CD4-positive, alpha-beta T cell (primary cell): Measurements from ENCODE around the gene R3HDM1. TPM values are rescaled to one million over a fixed set of nuclear protein-coding genes. Genes with fewer than 3 reads are reported as not detected.

Experiments
- ATAC-seq: fragments of 200-7000 bp; cut with Tn5 transposase; one replicate; pipeline ENCODE4 v1.10.0; 2022; ENCODE audit warnings: mild to moderate bottlenecking; ENCODE audit not compliant: poor library complexity
- CTCF ChIA-PET: fragments of 350-600 bp; sonication (Branson Sonifier 250); formaldehyde crosslinking; loops from one replicate; lab custom pipeline; 2021; ENCODE audit warnings: antibody characterized with exemption, inconsistent platforms; lab: Charles Lee
- POLR2A ChIA-PET: fragments of 350-600 bp; sonication (Branson Sonifier 250); formaldehyde crosslinking; loops from one replicate; lab custom pipeline; 2021; ENCODE audit warnings: antibody characterized with exemption, inconsistent platforms; lab: Charles Lee
- DNase-seq, 14 experiments: peaks; one replicate each; pipeline ENCODE4 v3.0.0-alpha.2; 2013 to 2020; ENCODE audit warnings: mixed read lengths in 2 of 14
- H3K27ac ChIP-seq, 2 donors: one replicate each; pipeline versions ENCODE4 v1.5.1 to v1.7.0; 2013; ENCODE audit warnings: low read length in 2 of 2, low read depth in 1 of 2, mild to moderate bottlenecking in 1 of 2
- H3K27me3 ChIP-seq, 2 experiments: 1 replicate in 1 of 2; 2 replicates in 1 of 2; pipeline versions ENCODE4 v1.6.1 to v1.7.0; 2013; ENCODE audit warnings: low read length in 2 of 2, control low read depth in 1 of 2, mild to moderate bottlenecking in 1 of 2, moderate library complexity in 1 of 2; ENCODE audit not compliant: insufficient read depth in 2 of 2, control insufficient read depth in 1 of 2
- H3K36me3 ChIP-seq: one replicate; pipeline ENCODE4 v1.6.1; 2013; ENCODE audit warnings: low read length, control low read depth; ENCODE audit not compliant: insufficient read depth
- H3K4me1 ChIP-seq: one replicate; pipeline ENCODE4 v1.6.1; 2013; ENCODE audit warnings: low read length, control low read depth; ENCODE audit not compliant: insufficient read depth
- H3K4me3 ChIP-seq: one replicate; pipeline ENCODE4 v1.5.1; 2013; ENCODE audit warnings: mild to moderate bottlenecking, low read length, moderate library complexity
- H3K9me3 ChIP-seq, 2 experiments: 1 replicate in 1 of 2; 2 replicates in 1 of 2; pipeline versions ENCODE4 v1.6.1 to v1.7.0; 2013; ENCODE audit warnings: low read length in 2 of 2, mild to moderate bottlenecking in 2 of 2, control low read depth in 1 of 2, moderate library complexity in 1 of 2; ENCODE audit not compliant: control insufficient read depth in 1 of 2, insufficient read depth in 1 of 2
- H3K27ac Mint-ChIP-seq: one replicate; pipeline ENCODE4 v1.8.0; 2020; ENCODE audit warnings: mixed read lengths
- H3K27me3 Mint-ChIP-seq: one replicate; pipeline ENCODE4 v1.8.0; 2021; ENCODE audit warnings: mixed read lengths
- H3K36me3 Mint-ChIP-seq: one replicate; pipeline ENCODE4 v1.8.0; 2021; ENCODE audit warnings: low read depth, mixed read lengths
- H3K4me1 Mint-ChIP-seq: one replicate; pipeline ENCODE4 v1.8.0; 2021; ENCODE audit warnings: low read depth, mixed read lengths
- H3K4me3 Mint-ChIP-seq: one replicate; pipeline ENCODE4 v1.8.0; 2020; ENCODE audit warnings: mild to moderate bottlenecking, mixed read lengths
- H3K9me3 Mint-ChIP-seq: one replicate; pipeline ENCODE4 v1.8.0; 2020; ENCODE audit warnings: mixed read lengths
- intact Hi-C, 2 experiments: fragments of 100-400 bp; cut with DNase I in 1 of 2; cut with micrococcal nuclease in 1 of 2; formaldehyde crosslinking; loops; one replicate each; pipeline versions ENCODE4 v1.15.1 to v1.9.0; 2023 to 2025; cut with DNase I, micrococcal nuclease
- total RNA-seq, 174 experiments: library from RNA in 2 of 174; stranded (reverse) in 2 of 174; gene quantifications; one replicate each; pipeline ENCODE4 v1.2.3 and lab custom pipeline; 2021 to 2026
- TF ChIP-seq, protein P1 (sequence below): fragments of 200-600 bp; IDR thresholded peaks from one replicate; pipeline ENCODE4 v1.8.0; 2022; ENCODE audit warnings: antibody characterized with exemption, mild to moderate bottlenecking

The R3HDM1 gene
- total RNA-seq, 2 experiments from 2014 or later, result 39.7 to 41.4 TPM

- Histone ChIP-seq H3K4me3 (no peak overlapping the region), H3K36me3 (no peaks in the 10 kb centered on the region), H3K27me3 (no peaks in the 10 kb centered on the region), H3K4me1 (no peaks in the 10 kb centered on the region), H3K27ac (no peak overlapping the region), H3K9me3 (no peaks in the 10 kb centered on the region)
- Mint-ChIP-seq H3K4me1 (no peaks in the 10 kb centered on the region), H3K9me3 (peaks cover 7% of the 10 kb centered on the region), H3K27me3 (no peaks in the 10 kb centered on the region), H3K4me3 (no peak overlapping the region), H3K27ac (no peak overlapping the region), H3K36me3 (peaks cover 5% of the 10 kb centered on the region)
- TF ChIP-seq, protein P1, sequence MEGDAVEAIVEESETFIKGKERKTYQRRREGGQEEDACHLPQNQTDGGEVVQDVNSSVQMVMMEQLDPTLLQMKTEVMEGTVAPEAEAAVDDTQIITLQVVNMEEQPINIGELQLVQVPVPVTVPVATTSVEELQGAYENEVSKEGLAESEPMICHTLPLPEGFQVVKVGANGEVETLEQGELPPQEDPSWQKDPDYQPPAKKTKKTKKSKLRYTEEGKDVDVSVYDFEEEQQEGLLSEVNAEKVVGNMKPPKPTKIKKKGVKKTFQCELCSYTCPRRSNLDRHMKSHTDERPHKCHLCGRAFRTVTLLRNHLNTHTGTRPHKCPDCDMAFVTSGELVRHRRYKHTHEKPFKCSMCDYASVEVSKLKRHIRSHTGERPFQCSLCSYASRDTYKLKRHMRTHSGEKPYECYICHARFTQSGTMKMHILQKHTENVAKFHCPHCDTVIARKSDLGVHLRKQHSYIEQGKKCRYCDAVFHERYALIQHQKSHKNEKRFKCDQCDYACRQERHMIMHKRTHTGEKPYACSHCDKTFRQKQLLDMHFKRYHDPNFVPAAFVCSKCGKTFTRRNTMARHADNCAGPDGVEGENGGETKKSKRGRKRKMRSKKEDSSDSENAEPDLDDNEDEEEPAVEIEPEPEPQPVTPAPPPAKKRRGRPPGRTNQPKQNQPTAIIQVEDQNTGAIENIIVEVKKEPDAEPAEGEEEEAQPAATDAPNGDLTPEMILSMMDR, result no peak
- DNase-seq, result no peak
- ChIA-PET POLR2A (no interaction called here), CTCF (no interaction called here)
- intact Hi-C loops, result no loop called here
- no peak for ATAC-seq
Observed at GRCh38 chr2:135510577-135510976, 20.7 kb upstream of the R3HDM1 start.

- H3K4me1 ChIP-seq, result no peaks in the 10 kb centered on the region
- no peak for DNase-seq
- no peaks in the 10 kb centered on the region for H3K36me3 ChIP-seq
- no peaks in the 10 kb centered on the region for H3K27me3 Mint-ChIP-seq
- ChIA-PET POLR2A (no interaction called here), CTCF (no interaction called here)
- H3K27me3 ChIP-seq, result no peaks in the 10 kb centered on the region
- TF ChIP-seq, protein P1, result no peak
- H3K4me3 Mint-ChIP-seq, result no peak overlapping the region
- peaks cover 3% of the 10 kb centered on the region for H3K36me3 Mint-ChIP-seq
- no peaks in the 10 kb centered on the region for H3K4me1 Mint-ChIP-seq
- no peak overlapping the region for H3K27ac Mint-ChIP-seq
- ATAC-seq, result no peak
- H3K4me3 ChIP-seq, result no peak overlapping the region
- H3K27ac ChIP-seq, result no peak overlapping the region
- intact Hi-C loops, result no loop called here
- peaks cover 7% of the 10 kb centered on the region for H3K9me3 Mint-ChIP-seq
- no peaks in the 10 kb centered on the region for H3K9me3 ChIP-seq
Observed at GRCh38 chr2:135512099-135512498, 19.2 kb upstream of the R3HDM1 start.

DNA sequence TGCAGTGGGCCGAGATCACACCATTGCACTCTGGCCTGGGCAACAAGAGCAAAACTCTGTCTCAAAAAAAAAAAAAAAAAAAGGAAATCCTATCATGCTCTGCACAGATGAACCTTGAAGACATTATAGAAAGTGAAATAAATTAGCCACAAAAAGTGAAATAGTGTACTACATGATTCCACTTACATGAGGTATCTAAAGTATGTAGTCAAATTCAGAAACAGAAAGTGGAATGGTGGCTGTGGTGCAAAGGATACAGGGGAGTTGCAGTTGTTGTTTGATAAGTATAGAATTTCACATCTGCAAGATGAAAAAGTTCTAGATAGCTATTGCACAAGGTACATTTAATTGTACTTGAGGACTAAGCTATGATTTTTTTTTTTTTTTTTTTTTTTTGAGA, 5.5 kb upstream of the R3HDM1 start:
- no peak overlapping the region for H3K4me3 Mint-ChIP-seq
- no peaks in the 10 kb centered on the region for H3K9me3 Mint-ChIP-seq
- H3K27me3 Mint-ChIP-seq, result no peaks in the 10 kb centered on the region
- ATAC-seq (no peak), DNase-seq (no peak)
- intact Hi-C loops, result loop anchor here in 1 of 2 experiments (10.0 kb wide), 1 partner anchor 1401 kb away; no protein-coding TSS in a partner anchor
- peaks cover 3% of the 10 kb centered on the region for H3K36me3 Mint-ChIP-seq
- ChIA-PET CTCF (no interaction called here), POLR2A (interaction anchor here (0.6 kb wide), 1 partner anchor 69 kb away, joined by 3 read pairs; no protein-coding TSS in a partner anchor)
- H3K4me1 Mint-ChIP-seq, result no peaks in the 10 kb centered on the region
- no peaks in the 10 kb centered on the region for H3K9me3 ChIP-seq
- peaks cover 9% of the 10 kb centered on the region for H3K4me1 ChIP-seq
- H3K36me3 ChIP-seq, result no peaks in the 10 kb centered on the region
- no peak overlapping the region for H3K27ac Mint-ChIP-seq
- H3K4me3 ChIP-seq, result no peak overlapping the region
- H3K27ac ChIP-seq, result no peak overlapping the region
- H3K27me3 ChIP-seq, result no peaks in the 10 kb centered on the region
- TF ChIP-seq, protein P1, result no peak
